Measurements from ENCODE around the gene NLRP6. TPM values are rescaled to one million over a fixed set of nuclear protein-coding genes. Genes with fewer than 3 reads are reported as not detected.

NLRP6 gene
- total RNA-seq, 4 donors from 2014 or later, result 0.13 to 2.2 (median 0.42) TPM; not detected in 1

DNA sequence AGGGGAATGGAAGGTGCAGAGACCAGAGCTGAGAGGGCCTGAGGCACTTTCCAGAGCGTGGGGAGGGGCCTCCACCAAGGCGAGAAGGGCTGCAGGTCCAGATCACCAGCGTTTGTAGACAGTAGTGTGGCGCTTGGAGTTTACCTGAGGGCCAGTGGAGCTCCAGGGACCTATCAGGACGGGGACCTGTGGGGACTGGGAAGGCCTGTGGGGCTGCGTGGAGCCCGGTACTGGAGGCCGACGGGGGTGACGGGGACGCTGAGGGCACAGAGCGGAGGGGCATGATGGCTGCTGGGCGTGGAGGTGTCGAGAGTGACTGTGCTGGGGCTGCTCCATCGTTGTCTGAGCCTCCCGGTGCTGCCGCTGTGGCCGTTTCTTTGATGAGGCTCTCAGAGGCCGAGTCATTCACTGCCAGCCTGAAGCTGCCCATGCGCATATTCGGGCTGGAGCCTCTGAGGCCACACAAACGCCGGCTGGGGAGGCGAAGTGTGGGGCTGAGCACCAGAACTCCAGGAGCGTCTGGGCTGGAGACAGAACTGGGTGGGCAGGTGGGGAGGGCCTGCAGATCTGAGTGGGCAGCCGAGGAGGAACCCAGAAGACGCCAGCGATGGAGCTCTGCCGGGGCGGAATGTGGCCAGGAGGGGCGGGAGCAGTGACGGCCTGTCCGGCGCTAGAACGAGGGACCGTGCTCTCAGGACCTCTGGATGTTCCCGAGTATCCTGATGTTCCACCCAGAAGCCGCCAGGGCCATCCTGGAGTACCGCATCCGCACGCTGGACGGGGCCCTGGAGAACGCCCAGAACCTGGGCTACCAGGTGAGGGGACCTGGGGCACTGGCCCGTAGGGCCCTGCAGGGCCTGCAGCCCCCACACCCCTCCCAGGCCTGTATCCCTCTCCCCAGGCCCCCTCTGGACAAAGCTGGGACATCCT, 13.3 kb downstream of the NLRP6 start:
- Histone ChIP-seq H3K4me3 (no peak overlapping the region), H3K27ac (replicated peaks in 1 of 4) (no peak overlapping the region), H3K36me3 (peaks cover 0 to 32% (median 17%) of the 10 kb centered on the region in 4 donors), H3K27me3 (peaks cover 0 to 20% (median 0%) of the 10 kb centered on the region in 4 donors), H3K4me1 (peaks cover 8 to 30% (median 28%) of the 10 kb centered on the region in 4 donors), H3K9me3 (no peaks in the 10 kb centered on the region)
- intact Hi-C loops (cut with DNase I), result no loop called here
- WGBS, result 90% methylated on average over 22 of the region's 44 CpGs
- TF ChIP-seq EP300 (IDR thresholded peaks at IDR 0.05), result no peak
- no peak for DNase-seq (ENCODE audit: extremely low spot score)

DNA sequence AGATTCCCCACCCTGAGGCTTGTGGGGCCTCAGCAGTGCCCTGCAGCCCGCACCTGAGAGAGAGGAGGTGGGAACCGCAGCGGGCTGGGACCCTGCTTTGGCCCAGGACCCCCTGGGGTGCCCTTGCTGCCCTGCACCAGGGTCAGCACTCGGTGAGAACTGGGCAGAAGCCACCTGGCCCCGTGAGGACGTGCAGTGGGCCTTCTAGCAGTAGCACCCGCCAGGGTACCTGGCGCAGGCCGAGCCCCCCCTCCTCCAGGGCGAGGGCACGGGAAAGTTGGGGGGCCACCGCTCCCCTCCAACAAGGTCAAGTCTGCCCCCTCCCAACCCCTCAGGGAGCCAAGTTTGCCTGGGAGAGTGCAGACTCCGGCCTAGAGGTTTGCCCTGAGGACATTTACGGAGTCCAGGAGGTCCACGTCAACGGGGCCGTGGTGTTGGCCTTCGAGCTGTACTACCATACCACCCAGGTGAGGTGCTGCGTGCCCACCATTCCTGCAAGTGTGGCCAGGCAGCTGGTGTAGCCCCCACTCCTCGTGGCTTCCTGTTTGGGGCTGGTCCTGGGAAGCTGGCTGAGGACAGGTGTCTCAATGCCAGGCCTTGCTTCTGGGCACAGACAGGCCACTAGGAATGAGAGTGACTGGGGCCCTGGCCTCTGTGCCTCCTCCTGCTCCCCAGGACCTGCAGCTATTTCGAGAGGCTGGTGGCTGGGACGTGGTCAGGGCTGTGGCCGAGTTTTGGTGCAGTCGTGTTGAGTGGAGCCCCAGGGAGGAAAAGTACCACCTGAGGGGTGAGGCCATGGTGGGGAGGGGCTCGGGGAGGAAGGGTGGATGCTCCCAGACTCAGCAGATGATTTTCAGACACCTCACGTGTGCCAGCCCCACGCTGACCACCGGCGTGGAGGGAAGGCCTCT, 14.3 kb downstream of the NLRP6 start:
- intact Hi-C loops (cut with DNase I), result no loop called here
- Histone ChIP-seq H3K27ac (replicated peaks in 1 of 4) (no peak overlapping the region), H3K4me3 (no peak overlapping the region), H3K9me3 (no peaks in the 10 kb centered on the region), H3K36me3 (peaks cover 0 to 32% (median 17%) of the 10 kb centered on the region in 4 donors), H3K27me3 (peaks cover 0 to 26% (median 0%) of the 10 kb centered on the region in 4 donors), H3K4me1 (peaks cover 8 to 35% (median 33%) of the 10 kb centered on the region in 4 donors)
- WGBS, result 89% methylated on average over 14 of the region's 29 CpGs
- TF ChIP-seq CTCF (IDR thresholded peaks at IDR 0.05) (no peak), POLR2AphosphoS5 (IDR thresholded peaks at IDR 0.05) (no peak), EP300 (IDR thresholded peaks at IDR 0.05) (no peak), POLR2A (IDR thresholded peaks at IDR 0.05; ENCODE audit: low read depth) (no peak)
- no peak for DNase-seq (ENCODE audit: extremely low spot score)

GRCh38 chr11:293271-293851, 15.2 kb downstream of the NLRP6 start:
- Histone ChIP-seq H3K27me3 (peaks cover 0 to 28% (median 3%) of the 10 kb centered on the region in 4 donors), H3K4me1 (peaks cover 8 to 31% (median 30%) of the 10 kb centered on the region in 4 donors), H3K27ac (replicated peaks in 1 of 4) (no peak overlapping the region), H3K9me3 (no peaks in the 10 kb centered on the region), H3K4me3 (no peak overlapping the region), H3K36me3 (peaks cover 0 to 32% (median 17%) of the 10 kb centered on the region in 4 donors)
- DNase-seq (ENCODE audit: extremely low spot score), result no peak
- no peak for TF ChIP-seq CTCF (IDR thresholded peaks at IDR 0.05)
- TF ChIP-seq POLR2AphosphoS5 (IDR thresholded peaks at IDR 0.05), result no peak
- no peak for TF ChIP-seq POLR2A (IDR thresholded peaks at IDR 0.05; ENCODE audit: low read depth)
- TF ChIP-seq EP300 (IDR thresholded peaks at IDR 0.05), result no peak
- intact Hi-C loops (cut with DNase I), result no loop called here
- 94% methylated on average over 12 of the region's 18 CpGs for WGBS

- intact Hi-C loops (cut with DNase I), result no loop called here
- Histone ChIP-seq H3K27ac (replicated peaks in 1 of 4) (no peak overlapping the region), H3K9me3 (no peaks in the 10 kb centered on the region), H3K36me3 (peaks cover 0 to 32% (median 17%) of the 10 kb centered on the region in 4 donors), H3K4me3 (no peak overlapping the region), H3K27me3 (peaks cover 0 to 35% (median 9%) of the 10 kb centered on the region in 4 donors), H3K4me1 (peaks cover 8 to 30% (median 28%) of the 10 kb centered on the region in 4 donors)
- no peak for DNase-seq (ENCODE audit: extremely low spot score)
- WGBS, result 91% methylated on average over 23 of the region's 27 CpGs
- TF ChIP-seq POLR2A (IDR thresholded peaks at IDR 0.05; ENCODE audit: low read depth) (no peak), EP300 (IDR thresholded peaks at IDR 0.05) (no peak), POLR2AphosphoS5 (IDR thresholded peaks at IDR 0.05) (no peak), CTCF (IDR thresholded peaks at IDR 0.05) (no peak)
These were observed 15.8 kb downstream of the NLRP6 start for GRCh38 chr11:293852-294661.

Data from esophagus muscularis mucosa (tissue), 4 donors.